Sigmoid colon (tissue), 4 donors: ENCODE results near the gene SKI.

Experiments used
- CTCF ChIP-seq, 4 experiments: fragments of 450-650 bp in 3 of 4; fragments of 200-600 bp in 1 of 4; IDR thresholded peaks; one replicate each; pipeline ENCODE4 v1.5.1; 2016 to 2019; ENCODE audit warnings: antibody characterized with exemption in 4 of 4, mild to moderate bottlenecking in 3 of 4, moderate library complexity in 2 of 4
- POLR2AphosphoS5 ChIP-seq, 4 donors: sonication (generic); formaldehyde crosslinking; IDR thresholded peaks; one replicate each; pipeline ENCODE4 v1.6.1; 2017; ENCODE audit warnings: antibody characterized with exemption in 4 of 4

DNA sequence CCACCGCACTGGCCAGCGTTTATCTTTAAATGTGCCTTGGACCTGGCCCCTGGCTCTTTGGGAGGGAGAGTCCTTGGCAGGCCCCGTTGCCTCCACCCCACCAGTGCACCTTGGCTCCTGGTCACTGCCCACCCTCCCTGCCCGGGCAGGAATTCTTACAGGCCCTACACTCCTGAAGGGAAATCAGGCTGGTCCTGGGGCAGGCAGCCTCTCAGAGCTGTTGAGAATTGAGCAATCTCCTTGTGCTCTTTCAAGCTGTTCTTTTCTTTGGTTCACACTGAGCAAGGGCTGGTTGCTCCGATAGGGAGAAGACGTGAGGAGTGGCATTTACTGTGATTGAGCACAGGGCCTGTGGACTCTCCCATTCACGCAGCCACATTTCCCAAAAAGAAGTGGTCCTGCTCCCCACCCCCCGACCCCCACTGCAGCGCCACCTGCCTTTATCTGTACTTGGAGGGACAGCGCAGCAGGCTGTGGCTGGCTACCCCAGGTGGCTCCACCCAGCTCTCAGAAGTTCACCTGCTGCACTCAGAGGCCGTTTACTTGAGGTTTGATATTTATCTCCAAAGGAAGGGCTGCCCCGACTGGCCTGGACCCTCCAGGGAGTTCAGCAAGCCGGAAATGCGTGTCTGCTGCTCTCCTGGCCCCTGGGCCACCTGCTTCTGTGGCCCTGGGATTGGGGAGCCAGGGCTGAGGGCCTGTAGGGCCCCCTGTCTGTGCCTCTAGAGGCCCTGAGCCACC lies 47.8 kb downstream of the SKI start:
- TF ChIP-seq CTCF (IDR thresholded peaks at IDR 0.05) (no peak), POLR2AphosphoS5 (IDR thresholded peaks at IDR 0.05) (no peak)
